Activated T-cell treated with anti-CD3 and anti-CD28 coated beads, Interleukin-2, amount 50 U/mL, for 48 hours (primary cell): Measurements from ENCODE around the gene HLA-DPA1.
"Not testable (repeated sequence)": the region's sequence is repeated elsewhere in the genome, so short reads cannot be mapped to it uniquely, and the experiment has no call there.

Experiments used
- DNase-seq, 2 experiments: peaks; one replicate each; pipeline ENCODE4 v3.0.0-alpha.2; 2020

The HLA-DPA1 gene

DNA sequence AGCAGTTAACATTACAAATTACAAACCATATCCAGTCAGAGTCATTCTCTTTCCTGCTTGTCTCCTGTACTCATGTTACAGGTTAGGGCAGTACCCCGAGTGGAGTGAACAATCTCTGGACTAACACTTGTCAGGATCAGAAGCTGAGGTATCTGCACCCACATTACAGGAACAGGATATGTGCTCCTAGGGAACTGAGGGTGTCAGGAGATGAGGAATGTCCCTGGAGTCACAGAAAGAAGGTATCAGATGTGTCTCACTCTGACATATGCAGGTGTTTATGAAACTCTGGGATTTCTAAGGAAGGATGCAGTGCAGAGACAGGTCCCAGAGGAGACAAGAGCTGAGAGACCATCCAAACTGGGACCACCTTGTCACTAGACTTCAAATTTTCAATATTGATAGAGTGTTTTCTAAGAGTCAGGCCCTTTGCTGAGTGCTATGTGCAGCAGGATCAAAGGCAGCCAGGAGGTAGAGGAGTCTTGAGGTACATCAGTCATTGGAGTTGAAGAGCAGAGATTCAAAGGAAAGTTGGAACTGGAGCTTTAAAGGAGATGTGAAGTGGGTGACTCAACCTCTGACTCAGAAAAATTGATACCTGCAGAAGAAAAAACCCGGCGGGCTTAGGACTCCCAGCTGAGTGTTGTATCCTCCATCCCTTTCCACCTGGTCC is 14.9 kb upstream of the HLA-DPA1 start:
- no peak for DNase-seq

DNA sequence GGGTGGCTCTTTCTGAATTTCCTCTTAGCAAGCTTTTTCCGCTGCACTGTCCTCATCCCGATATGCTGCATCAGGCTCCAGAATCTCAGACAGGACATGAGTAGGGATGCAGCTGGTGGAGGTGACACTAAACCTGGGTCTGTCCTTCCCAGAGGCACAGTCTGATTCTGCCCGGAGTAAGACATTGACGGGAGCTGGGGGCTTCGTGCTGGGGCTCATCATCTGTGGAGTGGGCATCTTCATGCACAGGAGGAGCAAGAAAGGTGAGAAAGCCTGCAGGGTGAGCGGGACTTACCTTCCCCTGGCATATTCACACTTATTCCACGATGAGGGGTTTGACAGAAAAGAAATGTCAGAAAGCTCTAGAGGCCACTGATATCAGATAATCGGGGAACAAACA is 12.2 kb upstream of the HLA-DPA1 start:
- DNase-seq = no peak

DNA sequence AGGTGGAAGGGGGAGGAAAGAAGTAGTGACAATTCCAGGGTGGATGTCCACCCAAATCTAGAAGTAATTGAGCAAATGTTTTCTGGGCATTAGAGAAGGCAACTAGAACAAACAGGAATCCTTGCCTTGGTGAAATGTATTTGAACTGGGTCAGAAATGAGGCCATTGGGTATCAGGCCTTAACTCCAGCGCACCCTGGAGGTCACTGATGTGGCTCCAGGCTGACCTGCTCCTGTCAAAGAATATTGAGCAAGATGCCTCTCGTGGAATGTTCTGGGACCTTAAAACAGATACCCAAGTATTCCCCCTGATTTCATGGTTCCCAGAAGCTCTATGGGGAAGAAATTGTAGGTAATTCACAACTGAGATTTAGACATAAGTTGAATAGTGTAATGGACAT is 9.3 kb upstream of the HLA-DPA1 start:
- DNase-seq = no peak

DNA sequence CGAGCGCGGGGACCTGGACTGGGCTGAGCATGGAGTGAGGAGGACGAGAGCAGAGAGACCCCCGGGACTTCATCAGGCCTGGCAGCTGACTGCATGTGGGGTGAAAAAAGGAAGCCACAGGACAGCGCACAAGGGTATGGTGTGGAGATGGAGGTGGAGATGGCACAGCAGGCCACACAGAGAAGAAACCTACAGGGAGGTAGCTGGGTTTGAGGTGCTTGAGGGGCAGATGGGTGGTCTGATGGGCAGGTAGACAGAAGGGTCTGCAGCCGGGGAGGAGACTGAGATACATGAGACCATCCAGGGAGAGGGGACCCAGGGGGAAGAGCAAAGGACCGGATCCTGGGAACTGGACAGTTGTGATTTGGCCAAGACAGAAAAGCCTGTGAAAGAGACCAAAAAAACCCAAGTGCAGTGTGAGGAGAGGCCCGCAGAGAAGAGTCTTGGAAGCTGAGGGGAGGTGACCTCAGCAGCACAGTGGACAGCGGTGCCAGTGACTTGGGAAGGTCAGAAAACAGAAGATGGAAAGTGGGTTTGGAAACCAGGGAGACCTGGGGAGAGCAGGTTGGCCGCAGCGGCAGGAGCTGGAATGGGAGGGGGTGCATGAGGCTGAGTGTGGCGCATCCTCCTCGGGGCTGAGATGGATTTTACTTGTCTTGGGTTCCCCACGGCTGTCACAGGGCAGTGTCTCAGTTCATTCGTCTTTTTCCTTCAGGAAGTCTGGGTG is 7.8 kb upstream of the HLA-DPA1 start:
- DNase-seq = no peak

DNA sequence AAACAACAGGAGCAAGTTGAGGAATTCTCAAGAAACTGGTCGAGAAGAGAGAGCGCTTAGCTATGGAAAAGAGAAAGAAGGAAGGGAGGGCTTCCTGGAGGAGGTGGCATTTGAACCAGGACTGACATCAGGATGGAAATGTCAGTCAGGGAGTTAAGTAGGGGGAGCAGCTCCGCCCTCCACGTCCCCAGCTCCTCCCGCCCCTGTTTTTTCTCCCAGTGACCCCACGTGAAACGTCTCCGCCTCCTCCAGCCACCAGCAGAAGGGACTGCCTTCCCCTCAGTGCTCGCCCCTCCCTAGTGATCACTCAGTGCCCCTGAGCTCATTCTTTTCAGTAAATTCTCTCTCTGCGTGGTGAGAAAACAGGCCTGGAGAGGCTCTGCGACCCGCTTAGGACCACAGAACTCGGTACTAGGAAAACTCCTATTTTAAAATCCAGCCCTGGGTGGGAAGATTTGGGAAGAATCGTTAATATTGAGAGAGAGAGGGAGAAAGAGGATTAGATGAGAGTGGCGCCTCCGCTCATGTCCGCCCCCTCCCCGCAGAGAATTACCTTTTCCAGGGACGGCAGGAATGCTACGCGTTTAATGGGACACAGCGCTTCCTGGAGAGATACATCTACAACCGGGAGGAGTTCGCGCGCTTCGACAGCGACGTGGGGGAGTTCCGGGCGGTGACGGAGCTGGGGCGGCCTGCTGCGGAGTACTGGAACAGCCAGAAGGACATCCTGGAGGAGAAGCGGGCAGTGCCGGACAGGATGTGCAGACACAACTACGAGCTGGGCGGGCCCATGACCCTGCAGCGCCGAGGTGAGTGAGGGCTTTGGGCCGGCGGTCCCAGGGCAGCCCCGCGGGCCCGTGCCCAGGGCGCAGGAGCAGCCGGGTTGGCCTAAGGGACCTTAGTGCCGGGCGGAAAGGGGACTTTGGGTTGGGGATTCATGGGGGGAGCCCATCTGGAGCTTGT is 7.0 kb upstream of the HLA-DPA1 start:
- no peak for DNase-seq

DNA sequence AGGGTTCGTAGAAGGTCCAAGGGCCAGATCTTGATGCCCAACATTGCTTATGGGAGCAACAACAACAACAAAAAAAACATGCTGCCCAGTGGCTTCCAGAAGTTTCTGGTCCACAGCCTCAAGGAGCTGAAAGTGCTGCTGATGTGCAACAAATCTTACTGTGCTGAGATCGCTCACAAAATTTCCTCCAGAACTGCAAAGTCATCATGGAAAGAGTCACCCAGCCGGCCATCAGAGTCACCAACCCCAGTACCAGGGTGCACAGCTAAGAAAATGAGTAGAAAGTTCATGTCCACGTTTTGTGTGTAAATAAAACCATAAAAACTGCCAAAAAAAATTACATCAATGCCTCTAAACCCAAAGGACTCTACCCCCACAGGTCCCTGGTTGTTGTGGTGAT is 6.1 kb upstream of the HLA-DPA1 start:
- DNase-seq = no peak

DNA sequence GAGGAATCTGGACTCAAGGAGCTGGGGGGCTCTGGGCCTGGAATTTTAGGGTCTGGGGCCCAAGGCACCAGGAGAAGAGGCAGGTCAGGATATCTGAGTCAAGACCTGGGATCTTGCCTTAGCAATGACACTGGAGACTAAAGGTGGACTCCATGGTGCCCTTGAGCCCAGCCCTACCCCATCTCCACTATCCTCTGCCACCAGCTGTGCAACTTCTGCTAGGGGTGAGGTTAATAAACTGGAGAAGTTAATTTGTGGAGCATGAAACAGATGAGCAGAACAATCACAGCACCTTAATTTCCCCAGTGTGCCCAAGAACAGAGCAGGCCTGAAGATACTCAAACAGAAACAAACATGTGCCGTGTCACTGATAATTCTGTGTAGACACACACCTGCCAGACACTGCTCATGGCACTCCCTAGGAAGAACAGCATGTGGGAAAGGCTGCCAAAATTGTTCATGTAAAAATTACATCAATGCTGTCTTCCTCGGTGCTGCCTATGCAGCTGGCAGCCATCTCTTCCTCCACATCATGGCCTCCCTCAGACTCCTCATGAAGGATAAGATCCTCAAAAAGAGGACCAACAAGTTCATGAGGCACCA is 5.6 kb upstream of the HLA-DPA1 start:
- DNase-seq = no peak

DNA sequence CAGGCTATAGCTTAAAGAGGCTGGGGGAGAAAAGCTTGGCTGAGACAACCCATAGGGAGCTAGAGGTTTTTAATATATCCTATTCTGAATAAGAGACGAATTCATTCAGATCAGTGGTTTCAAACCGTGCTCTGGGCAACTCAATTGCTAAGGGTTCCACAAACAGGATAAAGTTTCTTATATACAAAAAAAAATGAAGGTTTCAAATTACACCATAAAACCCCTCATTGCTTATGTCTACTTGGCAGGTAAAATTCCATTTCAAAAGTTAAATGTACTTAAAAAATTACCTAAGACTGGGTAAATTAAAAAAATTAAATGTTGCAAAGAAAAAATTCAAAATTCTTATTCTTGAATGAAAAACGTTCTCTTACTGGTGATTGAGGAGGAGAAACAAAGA is 5.0 kb upstream of the HLA-DPA1 start:
- no peak for DNase-seq

DNA sequence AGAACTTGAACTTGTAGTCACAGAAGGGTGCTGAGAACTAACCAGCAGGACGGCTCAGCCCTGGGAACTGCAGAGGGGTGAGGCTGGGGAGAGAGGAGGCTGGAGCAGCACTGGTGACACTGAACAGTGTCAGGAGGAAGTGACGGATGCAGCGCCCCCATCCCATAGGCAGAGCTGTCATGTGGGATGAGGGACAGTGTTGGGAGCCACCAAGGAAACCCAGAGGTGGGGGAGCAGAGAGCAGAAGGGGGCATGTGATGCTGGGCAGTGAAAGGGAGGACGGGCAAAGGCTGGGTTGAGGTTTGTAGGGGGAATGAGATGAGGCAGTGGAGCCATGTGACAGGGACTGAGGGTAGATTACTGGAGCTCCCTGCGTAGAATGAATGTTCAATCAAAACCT is 4.5 kb upstream of the HLA-DPA1 start:
- DNase-seq = no peak

DNA sequence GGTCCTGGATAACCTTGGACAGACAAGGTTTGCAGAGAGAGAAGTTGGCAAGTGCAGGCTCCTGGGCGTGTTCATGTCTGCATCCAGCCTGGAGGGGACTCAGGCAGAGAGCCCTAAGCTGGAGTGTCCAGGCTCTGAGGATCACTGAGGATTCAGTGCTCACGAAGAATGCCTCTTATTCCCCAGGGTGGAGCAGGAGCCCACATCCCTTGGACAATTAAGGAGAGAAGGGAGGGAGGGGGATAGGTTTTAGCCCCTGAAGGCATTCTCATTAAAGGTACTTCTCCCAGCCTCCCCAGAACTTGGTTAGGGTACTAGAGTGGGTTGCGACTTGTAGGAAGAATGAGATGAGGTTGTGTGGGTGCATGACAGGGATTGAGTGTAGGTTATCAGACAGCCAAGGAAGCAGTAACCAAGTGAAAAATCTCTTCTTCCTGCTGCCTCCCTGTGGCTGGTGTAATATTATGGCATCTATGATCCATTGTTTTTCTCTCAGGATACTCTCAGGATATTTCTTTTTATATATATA is 3.0 kb upstream of the HLA-DPA1 start:
- DNase-seq = no peak

DNA sequence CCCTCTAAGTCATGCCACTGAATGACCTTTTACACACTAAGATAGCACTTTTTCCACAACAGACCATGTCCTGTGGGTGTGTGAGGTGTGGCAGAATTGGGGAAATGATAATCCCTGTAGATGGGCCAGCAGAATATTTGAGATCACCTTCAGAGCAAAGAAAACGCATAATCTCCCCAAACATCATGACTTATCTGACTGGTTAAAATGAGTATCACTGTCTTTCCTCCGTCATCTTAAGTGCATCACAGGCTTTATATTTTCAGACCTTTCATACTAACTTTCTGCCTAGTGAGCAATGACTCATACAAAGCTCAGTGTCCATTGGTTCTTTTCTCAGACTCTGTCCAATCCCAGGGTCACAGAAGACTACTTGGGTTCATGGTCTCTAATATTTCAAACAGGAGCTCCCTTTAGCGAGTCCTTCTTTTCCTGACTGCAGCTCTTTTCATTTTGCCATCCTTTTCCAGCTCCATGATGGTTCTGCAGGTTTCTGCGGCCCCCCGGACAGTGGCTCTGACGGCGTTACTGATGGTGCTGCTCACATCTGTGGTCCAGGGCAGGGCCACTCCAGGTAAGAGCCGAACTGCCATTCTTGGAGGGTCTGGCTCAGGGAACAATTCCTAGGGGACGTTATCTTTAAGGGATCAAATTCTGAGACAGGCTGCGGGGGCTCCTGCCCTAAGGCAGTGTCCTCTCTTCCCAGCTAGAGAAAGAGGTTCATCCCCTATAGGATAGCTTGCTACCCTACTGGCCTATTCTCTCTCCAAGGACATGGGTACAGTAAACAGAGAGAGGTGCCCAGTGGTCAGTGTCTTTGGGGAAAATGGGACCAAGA is 2.3 kb upstream of the HLA-DPA1 start, which contains the start of gene HLA-DPB1:
Gene HLA-DPB1, plus strand, starts transcription at position 423 of the 838 bp plus-strand sequence. Its CDS starts 52 bp downstream, at position 475.
- peak; percentile 40 to 49 for DNase-seq

DNA sequence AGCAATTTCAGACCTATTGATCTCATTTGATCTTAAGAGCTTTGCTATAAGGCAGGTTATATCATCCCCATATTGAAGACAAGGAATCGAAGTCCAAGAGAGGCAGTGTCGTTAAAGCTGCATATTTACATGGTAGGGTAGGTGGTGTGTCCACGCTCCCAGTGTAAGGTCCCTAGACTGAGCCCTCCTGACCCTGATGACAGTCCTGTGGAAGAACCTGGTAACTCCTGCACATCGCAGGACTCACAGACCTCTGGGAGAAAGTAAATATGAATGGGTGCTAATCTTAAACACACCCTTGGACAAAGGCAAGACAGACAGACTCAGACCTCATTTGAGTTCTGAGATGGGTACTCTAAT is 1.7 kb upstream of the HLA-DPA1 start:
- DNase-seq = no peak

DNA sequence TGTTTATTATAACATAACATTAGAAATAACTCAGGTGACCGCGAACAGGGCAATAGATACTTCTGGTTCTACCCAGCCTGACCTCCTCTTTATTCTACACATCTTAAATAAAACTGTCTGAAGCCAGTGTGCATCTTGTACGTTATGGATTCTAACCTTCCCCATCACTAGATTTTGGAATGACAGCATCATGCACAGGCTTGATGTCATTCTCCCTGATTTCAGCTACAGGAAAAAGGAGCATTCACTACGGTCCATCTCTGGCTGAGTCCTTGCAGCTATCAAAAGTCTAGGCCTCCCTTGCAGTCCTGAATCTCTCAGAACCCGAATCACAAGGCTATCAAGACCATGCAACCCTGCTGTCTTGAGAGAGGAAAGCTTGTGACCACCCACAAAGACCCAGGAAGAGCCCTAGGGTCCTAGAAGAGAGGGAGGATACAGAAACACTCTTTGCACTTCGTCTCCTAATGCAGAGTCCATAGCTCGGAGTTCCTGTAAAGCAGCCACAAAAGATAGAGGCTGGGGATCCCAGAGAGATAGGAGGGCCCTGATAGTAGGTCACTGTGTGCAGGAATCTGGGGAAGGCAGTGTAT is 845 bp downstream of the HLA-DPA1 start:
- no peak for DNase-seq

DNA sequence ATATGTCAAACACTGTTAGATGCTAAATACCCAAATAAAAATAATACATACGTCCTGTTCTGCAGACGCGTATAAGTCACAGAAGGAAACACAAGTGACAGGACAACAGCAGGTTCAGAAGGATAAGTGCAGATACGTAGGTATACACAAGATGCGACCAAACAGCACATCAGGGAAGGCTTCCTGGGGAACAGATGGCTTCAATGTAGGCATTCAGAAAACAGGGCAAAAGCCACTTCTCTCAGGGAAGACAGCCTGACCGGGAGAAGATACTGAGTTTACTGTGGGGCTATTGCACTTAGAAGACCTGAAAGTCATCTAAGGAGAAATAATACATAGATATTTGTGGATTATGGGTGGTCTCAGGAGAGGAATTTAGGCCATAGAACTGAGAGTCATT is 1.9 kb downstream of the HLA-DPA1 start:
- no peak for DNase-seq

DNA sequence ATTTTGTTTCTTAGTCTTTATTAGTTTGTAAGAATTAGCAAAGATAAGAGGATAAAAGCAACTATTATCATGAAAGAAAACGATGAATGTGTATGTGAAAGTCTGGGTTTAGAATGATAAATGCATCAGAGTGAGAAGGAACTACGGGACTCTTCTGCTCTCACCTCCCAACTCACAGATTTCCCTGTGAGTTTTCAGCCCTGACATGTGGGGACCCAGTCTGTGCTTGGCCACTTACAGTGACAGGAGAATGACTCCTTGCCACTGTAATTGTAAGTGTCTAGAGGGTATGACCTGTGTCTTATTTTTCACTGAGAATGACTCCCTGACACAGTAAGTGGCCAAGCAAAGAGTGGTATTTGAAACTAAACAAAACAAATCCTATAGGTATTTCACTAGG is 2.5 kb downstream of the HLA-DPA1 start:
- DNase-seq = no peak

DNA sequence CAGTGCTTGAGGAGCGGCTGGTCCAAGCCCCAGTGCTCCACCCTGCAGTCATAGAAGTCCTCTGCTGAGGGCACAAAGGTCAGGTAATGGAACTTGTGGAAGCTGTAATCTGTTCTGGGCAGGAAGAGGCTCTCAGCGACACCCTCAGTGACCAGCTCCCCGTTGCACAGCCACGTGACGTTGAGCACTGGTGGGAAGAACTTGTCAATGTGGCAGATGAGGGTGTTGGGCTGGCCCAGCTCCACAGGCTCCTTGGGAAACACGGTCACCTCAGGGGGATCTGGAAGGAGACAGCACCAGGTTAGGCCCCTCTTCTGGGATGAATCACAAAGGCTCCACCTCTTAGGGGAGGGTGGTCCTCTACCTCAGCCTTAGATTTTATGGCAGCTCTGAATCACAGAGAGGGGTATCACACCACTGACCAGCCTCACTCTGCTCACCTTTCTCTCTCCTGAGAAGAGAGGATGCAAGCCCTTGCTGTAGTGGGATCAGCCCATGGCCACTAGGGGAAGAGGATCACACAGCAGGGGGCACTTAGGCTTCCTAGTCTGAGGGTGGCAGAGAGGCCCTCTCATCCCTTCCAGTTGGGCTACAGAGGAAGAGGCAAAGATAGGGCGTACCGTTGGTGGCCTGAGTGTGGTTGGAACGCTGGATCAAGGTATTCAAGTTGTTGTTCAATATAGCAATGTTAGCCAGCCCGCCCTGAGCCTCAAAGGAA is 4.3 kb downstream of the HLA-DPA1 start:
- no peak for DNase-seq

DNA sequence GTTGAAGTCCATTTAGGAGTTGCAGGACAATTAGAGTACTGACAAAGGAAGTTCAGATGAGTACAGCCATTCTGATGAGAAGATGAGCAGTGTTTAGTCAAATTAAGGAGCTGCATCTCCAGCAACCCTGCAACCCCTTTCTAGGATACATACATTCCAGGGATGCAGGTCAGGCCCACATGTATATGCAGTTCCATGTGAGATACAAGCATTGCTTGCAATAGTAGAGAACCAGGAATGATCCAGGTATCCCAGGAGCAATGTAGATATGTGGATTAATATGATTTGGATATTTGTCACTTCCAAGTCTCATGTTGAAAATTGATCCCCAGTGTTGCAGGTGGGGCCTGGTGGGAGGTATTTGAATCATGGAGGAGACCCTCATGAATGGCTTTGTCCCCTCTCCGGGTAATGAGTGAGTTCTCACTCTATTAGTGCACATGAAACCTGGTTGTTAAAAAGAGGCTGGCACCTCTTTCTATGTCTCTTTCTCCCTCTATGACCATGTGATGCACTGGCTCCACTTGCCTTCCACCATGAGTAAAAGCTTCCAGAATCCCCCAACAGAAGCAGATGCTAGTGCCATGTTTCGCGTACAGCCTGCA is 6.4 kb downstream of the HLA-DPA1 start:
- no peak for DNase-seq

DNA sequence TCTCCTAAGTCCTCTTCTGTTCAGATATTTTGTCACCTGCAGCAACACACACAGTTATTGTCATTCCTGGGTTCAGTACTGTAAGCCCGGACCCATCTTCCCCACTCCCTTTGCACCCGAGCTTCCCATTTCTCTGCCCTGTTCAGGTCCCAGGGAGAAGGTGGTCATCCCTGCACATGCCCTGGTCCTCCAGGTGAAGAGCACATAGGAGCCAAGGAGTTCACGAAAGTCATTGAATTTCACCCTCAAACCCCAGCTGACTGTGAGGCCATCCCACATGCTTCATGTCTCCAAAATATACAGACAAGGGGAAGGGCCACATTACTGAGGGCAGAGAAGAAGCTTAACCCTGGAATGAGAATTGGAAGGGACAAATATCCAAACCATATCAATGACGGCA is 8.1 kb downstream of the HLA-DPA1 start:
- no peak for DNase-seq

DNA sequence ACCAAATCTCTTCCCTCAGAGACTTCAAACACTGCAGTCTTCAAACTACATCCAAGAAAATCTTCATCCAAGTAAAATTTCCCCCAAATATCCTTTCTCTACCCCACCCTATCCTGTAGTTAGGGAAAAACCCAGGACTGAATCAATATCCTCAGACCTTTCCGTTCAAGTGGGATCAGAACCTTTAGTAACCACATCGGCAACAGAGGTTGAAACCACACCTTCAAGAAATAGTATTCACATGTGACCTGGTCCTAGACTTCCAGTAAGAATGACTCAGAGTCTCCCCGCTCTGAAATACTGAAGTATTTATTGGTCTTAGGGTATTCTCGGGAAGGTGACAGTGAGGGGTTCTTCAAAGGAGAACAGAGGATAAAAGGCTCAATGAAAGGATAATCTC is 8.7 kb downstream of the HLA-DPA1 start:
- DNase-seq = no peak

DNA sequence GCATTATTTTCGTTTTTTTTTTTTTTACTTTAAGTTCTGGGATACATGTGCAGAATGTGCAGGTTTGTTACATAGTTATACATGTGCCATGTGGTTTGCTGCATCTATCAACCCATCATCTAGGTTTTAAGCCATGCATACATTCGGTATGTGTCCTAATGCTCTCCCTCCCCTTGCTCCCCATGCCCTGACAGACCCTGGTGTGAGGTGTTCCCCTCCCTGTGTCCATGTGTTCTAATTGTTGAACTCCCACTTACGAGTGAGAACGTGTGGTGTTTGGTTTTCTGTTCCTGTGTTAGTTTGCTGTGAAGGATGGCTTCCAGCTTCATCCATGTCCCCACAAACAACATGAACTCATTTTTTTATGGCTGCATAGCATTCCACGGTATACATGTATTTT is 10.0 kb downstream of the HLA-DPA1 start:
- DNase-seq = not testable (repeated sequence)
